ENCODE data around the gene TGFBRAP1. TPM values are rescaled to one million over a fixed set of nuclear protein-coding genes. Genes with fewer than 3 reads are reported as not detected.

The TGFBRAP1 gene
- total RNA-seq, 1 experiment from 2014 or later = 24.8 TPM

DNA sequence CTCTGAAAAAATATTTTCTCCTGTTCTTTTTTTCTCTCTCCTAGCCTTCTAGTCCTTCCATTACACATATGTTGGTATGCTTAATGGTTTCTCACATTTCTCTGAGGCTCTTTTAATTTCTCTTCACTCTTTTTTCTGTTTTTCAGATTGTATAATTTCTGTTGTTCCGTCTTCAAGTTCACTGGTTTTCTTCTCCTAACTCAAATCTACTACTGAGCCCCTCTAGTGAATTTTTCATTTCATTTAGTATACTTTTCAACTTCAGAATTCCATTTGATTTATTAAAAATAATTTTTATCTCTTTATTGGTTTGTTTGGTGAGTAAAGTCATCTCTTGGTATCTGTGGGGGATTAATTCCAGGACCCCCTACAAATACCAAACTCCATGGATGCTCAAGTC is 27.6 kb upstream of the TGFBRAP1 start:
- TF ChIP-seq EZH2 (IDR thresholded peaks at IDR 0.05; ENCODE audit: borderline replicate concordance, low read depth, low read length, poor library complexity, severe bottlenecking) = no peak
- TF ChIP-seq, protein P1, sequence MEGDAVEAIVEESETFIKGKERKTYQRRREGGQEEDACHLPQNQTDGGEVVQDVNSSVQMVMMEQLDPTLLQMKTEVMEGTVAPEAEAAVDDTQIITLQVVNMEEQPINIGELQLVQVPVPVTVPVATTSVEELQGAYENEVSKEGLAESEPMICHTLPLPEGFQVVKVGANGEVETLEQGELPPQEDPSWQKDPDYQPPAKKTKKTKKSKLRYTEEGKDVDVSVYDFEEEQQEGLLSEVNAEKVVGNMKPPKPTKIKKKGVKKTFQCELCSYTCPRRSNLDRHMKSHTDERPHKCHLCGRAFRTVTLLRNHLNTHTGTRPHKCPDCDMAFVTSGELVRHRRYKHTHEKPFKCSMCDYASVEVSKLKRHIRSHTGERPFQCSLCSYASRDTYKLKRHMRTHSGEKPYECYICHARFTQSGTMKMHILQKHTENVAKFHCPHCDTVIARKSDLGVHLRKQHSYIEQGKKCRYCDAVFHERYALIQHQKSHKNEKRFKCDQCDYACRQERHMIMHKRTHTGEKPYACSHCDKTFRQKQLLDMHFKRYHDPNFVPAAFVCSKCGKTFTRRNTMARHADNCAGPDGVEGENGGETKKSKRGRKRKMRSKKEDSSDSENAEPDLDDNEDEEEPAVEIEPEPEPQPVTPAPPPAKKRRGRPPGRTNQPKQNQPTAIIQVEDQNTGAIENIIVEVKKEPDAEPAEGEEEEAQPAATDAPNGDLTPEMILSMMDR (conservative IDR thresholded peaks at IDR 0.05; ENCODE audit: low read depth, low read length) = no peak
- Histone ChIP-seq H3K36me3 (ENCODE audit: insufficient read depth, low read length, poor library complexity, severe bottlenecking) (peaks cover 15% of the 10 kb centered on the region), H3K4me1 (ENCODE audit: insufficient read depth, low read length, poor library complexity, severe bottlenecking) (no peaks in the 10 kb centered on the region), H3K9me3 (ENCODE audit: low read depth, low read length, poor library complexity, severe bottlenecking) (no peaks in the 10 kb centered on the region), H3K27me3 (replicated peaks; ENCODE audit: insufficient read depth, low read depth, low read length, poor library complexity) (no peaks in the 10 kb centered on the region), H3K27ac (ENCODE audit: low read depth, low read length, poor library complexity, severe bottlenecking) (no peak overlapping the region), H3K4me3 (ENCODE audit: low read depth, low read length, poor library complexity, severe bottlenecking) (no peak overlapping the region)
- no TSS peak for BruUV-seq (replicated peaks)
- intact Hi-C loops (cut with micrococcal nuclease; ENCODE audit: unreplicated experiment) = no loop called here
- CTCF ChIA-PET = no interaction called here
- DNase-seq (ENCODE audit: low spot score) = no peak
- POLR2A ChIA-PET (ENCODE audit: low non-redundant PET) = interaction anchor here (0.6 kb wide), 1 partner anchor 10 kb away, joined by 5 read pairs; no protein-coding TSS in a partner anchor

- Histone ChIP-seq H3K9me3 (ENCODE audit: low read depth, low read length, poor library complexity, severe bottlenecking) (no peaks in the 10 kb centered on the region), H3K27me3 (replicated peaks; ENCODE audit: insufficient read depth, low read depth, low read length, poor library complexity) (no peaks in the 10 kb centered on the region), H3K27ac (ENCODE audit: low read depth, low read length, poor library complexity, severe bottlenecking) (no peak overlapping the region), H3K4me1 (ENCODE audit: insufficient read depth, low read length, poor library complexity, severe bottlenecking) (no peaks in the 10 kb centered on the region), H3K36me3 (ENCODE audit: insufficient read depth, low read length, poor library complexity, severe bottlenecking) (peaks cover 81% of the 10 kb centered on the region), H3K4me3 (ENCODE audit: low read depth, low read length, poor library complexity, severe bottlenecking) (no peak overlapping the region)
- no TSS peak for BruUV-seq (replicated peaks)
- peak; percentile 47 for DNase-seq (ENCODE audit: low spot score)
- ChIA-PET POLR2A (ENCODE audit: low non-redundant PET) (no interaction called here), CTCF (interaction anchor here (0.6 kb wide), 2 partner anchors 9 to 52 kb away, joined by 3 to 8 read pairs; no protein-coding TSS in a partner anchor)
- intact Hi-C loops (cut with micrococcal nuclease; ENCODE audit: unreplicated experiment) = no loop called here
- TF ChIP-seq, protein P1 (conservative IDR thresholded peaks at IDR 0.05; ENCODE audit: low read depth, low read length) = peak; percentile 55
- TF ChIP-seq EZH2 (IDR thresholded peaks at IDR 0.05; ENCODE audit: borderline replicate concordance, low read depth, low read length, poor library complexity, severe bottlenecking) = no peak
Observed at GRCh38 chr2:105344704-105345345, 15.3 kb upstream of the TGFBRAP1 start.

- BruUV-seq (replicated peaks) = no TSS peak
- no peak for DNase-seq (ENCODE audit: low spot score)
- H3K27me3 ChIP-seq (replicated peaks; ENCODE audit: insufficient read depth, low read depth, low read length, poor library complexity) = no peaks in the 10 kb centered on the region
- H3K36me3 ChIP-seq (ENCODE audit: insufficient read depth, low read length, poor library complexity, severe bottlenecking) = peaks cover 41% of the 10 kb centered on the region
- H3K4me3 ChIP-seq (ENCODE audit: low read depth, low read length, poor library complexity, severe bottlenecking) = no peak overlapping the region
- no peaks in the 10 kb centered on the region for H3K9me3 ChIP-seq (ENCODE audit: low read depth, low read length, poor library complexity, severe bottlenecking)
- POLR2A ChIA-PET (ENCODE audit: low non-redundant PET) = no interaction called here
- CTCF ChIA-PET = no interaction called here
- H3K4me1 ChIP-seq (ENCODE audit: insufficient read depth, low read length, poor library complexity, severe bottlenecking) = peaks cover 13% of the 10 kb centered on the region
- intact Hi-C loops (cut with micrococcal nuclease; ENCODE audit: unreplicated experiment) = no loop called here
- TF ChIP-seq, protein P1 (conservative IDR thresholded peaks at IDR 0.05; ENCODE audit: low read depth, low read length) = no peak
- TF ChIP-seq EZH2 (IDR thresholded peaks at IDR 0.05; ENCODE audit: borderline replicate concordance, low read depth, low read length, poor library complexity, severe bottlenecking) = no peak
- no peak overlapping the region for H3K27ac ChIP-seq (ENCODE audit: low read depth, low read length, poor library complexity, severe bottlenecking)
Observed at GRCh38 chr2:105339414-105339813, 9.9 kb upstream of the TGFBRAP1 start.
